Thoracic aorta (tissue), 2 donors: Measurements from ENCODE around the gene CHGA. TPM values are rescaled to one million over a fixed set of nuclear protein-coding genes. Genes with fewer than 3 reads are reported as not detected.

ENCODE experiments used
- ATAC-seq: fragments of 150-250 bp; one replicate; pipeline ENCODE4 v1.8.0; 2017; ENCODE audit warnings: low read depth; ENCODE audit not compliant: insufficient number of reproducible peaks, low FRiP score
- DNase-seq: peaks from one replicate; pipeline ENCODE4 v3.0.0-alpha.2; 2020; ENCODE audit warnings: low spot score
- H3K27ac ChIP-seq, 2 donors: fragments of 200-600 bp; sonication (generic); 1 replicate in 1 of 2; 2 replicates in 1 of 2; pipeline ENCODE4 v1.5.1; 2016; ENCODE audit warnings: mild to moderate bottlenecking in 2 of 2, moderate library complexity in 2 of 2
- H3K27me3 ChIP-seq: fragments of 200-600 bp; sonication (generic); replicated peaks from 2 replicates; pipeline ENCODE4 v1.6.0; 2016; ENCODE audit warnings: mild to moderate bottlenecking; ENCODE audit not compliant: insufficient read depth
- H3K36me3 ChIP-seq: fragments of 200-600 bp; sonication (generic); one replicate; pipeline ENCODE4 v1.5.1; 2016
- H3K4me1 ChIP-seq, 2 donors: fragments of 200-600 bp; sonication (generic); 1 replicate in 1 of 2; 2 replicates in 1 of 2; pipeline versions ENCODE4 v1.5.1 to v1.6.0; 2016; ENCODE audit warnings: low read depth in 2 of 2, mild to moderate bottlenecking in 1 of 2; ENCODE audit not compliant: control insufficient read depth in 1 of 2
- H3K4me3 ChIP-seq: fragments of 200-600 bp; sonication (generic); 2 replicates; pipeline ENCODE4 v1.5.1; 2016; ENCODE audit warnings: mild to moderate bottlenecking
- H3K9me3 ChIP-seq: fragments of 200-600 bp; sonication (generic); 2 replicates; pipeline ENCODE4 v1.5.1; 2016
- total RNA-seq, 2 donors: library from RNA; depleted of rRNA; stranded (reverse); fragments of >200 nt; gene quantifications; one replicate each; pipeline versions ENCODE4 v1.1.0 to v1.2.3, GENCODE V29; 2016
- TF ChIP-seq, protein P1 (sequence below): fragments of 200-600 bp; sonication (generic); IDR thresholded peaks from one replicate; pipeline ENCODE4 v1.5.1; 2019; ENCODE audit warnings: antibody characterized with exemption

CHGA gene
- total RNA-seq, 2 donors from 2014 or later: not detected

- Histone ChIP-seq H3K36me3 (no peaks in the 10 kb centered on the region), H3K27ac (no peak overlapping the region), H3K4me1 (peaks cover 3 to 29% of the 10 kb centered on the region in 2 donors), H3K9me3 (no peaks in the 10 kb centered on the region), H3K27me3 (no peaks in the 10 kb centered on the region), H3K4me3 (no peak overlapping the region)
- DNase-seq: no peak
- TF ChIP-seq, protein P1, sequence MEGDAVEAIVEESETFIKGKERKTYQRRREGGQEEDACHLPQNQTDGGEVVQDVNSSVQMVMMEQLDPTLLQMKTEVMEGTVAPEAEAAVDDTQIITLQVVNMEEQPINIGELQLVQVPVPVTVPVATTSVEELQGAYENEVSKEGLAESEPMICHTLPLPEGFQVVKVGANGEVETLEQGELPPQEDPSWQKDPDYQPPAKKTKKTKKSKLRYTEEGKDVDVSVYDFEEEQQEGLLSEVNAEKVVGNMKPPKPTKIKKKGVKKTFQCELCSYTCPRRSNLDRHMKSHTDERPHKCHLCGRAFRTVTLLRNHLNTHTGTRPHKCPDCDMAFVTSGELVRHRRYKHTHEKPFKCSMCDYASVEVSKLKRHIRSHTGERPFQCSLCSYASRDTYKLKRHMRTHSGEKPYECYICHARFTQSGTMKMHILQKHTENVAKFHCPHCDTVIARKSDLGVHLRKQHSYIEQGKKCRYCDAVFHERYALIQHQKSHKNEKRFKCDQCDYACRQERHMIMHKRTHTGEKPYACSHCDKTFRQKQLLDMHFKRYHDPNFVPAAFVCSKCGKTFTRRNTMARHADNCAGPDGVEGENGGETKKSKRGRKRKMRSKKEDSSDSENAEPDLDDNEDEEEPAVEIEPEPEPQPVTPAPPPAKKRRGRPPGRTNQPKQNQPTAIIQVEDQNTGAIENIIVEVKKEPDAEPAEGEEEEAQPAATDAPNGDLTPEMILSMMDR: no peak
- ATAC-seq: no peak
Observed at GRCh38 chr14:92984082-92984788, 61.3 kb downstream of the CHGA start.

Other genes starting within 250 kb of the CHGA start
- gene LGMN, start 174.5 kb upstream of the CHGA start, total RNA-seq: 100 to 1,000 TPM in 1 of 2 donors, 10 to 100 TPM in 1; 83.6 to 167 TPM
- gene GOLGA5, start 128.8 kb upstream of the CHGA start, total RNA-seq: 10 to 100 TPM; 29.5 to 41.9 TPM
- 10 to 100 TPM; 53.8 to 85.0 TPM for gene ITPK1, start 192.8 kb downstream of the CHGA start, total RNA-seq